ENCODE results near the gene UST.
"Not testable (repeated sequence)": the region's sequence is repeated elsewhere in the genome, so short reads cannot be mapped to it uniquely, and the experiment has no call there.

The UST gene

GRCh38 chr6:148768646-148769270 is 21.9 kb downstream of the UST start:
- no peak for DNase-seq

GRCh38 chr6:148769304-148769968 is 22.6 kb downstream of the UST start:
- no peak for DNase-seq

GRCh38 chr6:148770408-148771211 is 23.8 kb downstream of the UST start:
- no peak for DNase-seq

DNA sequence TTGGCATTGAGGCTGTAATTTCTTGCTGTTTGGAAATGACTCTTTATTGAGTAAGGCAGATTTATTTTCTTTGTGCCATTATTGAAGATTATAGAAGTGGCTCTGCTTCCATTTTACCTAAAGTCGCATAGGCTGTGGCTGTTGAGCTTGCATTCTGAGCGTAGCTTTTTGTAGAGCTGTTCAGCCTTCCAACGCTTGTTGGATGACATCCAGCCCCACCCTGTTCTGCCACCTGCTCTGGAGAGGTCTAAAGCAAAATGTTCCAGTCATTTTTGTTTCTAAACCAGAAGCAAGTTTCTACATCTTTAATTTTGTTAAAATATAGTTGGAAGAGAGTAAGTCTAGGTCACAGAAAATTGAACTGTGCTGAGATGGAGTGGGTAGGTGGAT is 24.4 kb downstream of the UST start:
- DNase-seq = peak; percentile 19

- no peak for DNase-seq
These were observed 25.2 kb downstream of the UST start for GRCh38 chr6:148771896-148772554.

DNA sequence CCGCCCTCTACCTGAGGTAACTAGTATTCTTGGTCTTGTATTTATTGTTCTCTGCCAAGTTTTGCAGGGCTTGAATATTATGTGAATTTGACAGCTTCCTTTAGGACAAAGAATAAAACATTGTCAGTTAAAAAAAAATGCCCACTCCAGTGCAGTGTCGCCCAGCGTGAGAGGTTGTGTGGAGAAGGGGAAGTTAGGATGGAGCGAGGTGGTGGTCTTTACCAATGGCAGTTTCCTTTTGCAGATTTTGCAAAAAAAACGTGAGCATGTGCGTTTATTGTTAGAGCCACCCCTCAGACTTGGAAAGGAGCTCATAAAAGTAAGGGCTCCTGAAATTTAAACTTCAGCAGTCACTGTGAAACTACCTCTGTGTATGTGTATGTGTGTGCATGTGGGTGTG is 28.3 kb downstream of the UST start:
- no peak for DNase-seq

DNA sequence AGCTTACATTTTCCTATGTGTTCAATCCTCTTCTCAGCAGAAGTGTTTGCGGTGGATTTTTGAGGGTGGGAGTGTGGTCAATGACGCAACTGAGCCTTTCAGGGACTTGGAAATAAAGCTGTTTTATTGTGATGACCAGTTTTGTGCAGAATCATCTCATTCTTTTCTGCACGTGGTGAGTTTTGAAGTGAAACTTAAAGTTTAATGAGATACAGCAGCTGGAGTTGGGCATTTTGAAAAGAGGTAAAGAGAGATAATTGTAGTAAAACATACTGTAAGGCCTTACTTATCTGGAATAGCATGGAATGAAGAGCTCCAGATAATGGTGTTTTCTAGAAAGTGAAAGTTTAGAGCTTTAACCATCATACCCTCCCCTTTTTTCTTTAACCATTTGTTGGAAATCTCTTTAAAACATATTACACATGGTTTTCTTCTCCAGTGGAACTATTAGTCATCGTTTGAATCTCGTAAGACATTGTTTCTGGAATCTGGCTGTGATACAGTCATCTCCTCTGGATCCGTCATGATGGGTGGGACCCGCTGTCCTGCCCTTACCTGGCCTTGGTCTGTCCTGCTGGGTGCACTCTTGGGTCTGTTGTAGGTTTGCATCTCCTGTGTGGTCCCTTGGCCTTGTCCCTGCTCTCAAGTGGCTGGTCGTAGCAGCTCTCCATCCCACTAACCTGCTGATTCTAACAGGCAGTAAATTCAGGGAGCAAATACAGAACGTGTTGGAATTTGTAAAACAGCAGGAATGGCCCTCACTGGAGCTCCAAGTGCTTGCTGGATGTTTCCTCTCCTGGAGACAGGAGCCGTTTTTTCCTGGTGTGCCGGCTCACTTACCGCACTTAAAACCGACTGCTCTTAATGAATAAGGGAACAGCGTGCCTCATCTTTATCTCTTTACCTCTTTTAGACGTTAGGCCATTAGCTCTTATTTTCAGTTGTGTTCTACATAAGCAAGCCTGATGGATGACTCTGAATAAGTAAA is 29.8 kb downstream of the UST start:
- DNase-seq = peak; percentile 35

DNA sequence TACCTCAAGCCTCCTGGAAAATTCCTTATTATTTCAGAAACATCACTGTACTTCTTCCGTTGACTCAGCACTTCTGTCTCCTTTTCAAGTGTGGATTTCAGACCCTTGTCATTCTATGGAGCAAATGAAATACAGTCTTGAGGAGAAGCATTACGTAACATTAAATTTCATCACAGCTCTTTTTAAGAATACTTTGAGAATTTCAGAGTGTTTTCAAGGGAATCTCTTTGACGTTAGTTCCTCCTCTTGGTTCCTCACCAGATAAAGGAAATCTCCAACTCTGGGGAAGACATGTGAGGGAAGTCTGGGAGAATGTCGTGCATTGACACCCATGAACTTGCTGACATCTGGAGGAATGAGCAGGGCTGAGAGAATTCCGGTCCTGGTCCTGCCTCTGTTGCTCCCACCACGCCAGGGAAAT is 32.3 kb downstream of the UST start:
- no peak for DNase-seq

GRCh38 chr6:148780423-148780822 is 33.6 kb downstream of the UST start:
- DNase-seq = not testable (repeated sequence)

GRCh38 chr6:148780918-148781436 is 34.1 kb downstream of the UST start:
- no peak for DNase-seq

DNA sequence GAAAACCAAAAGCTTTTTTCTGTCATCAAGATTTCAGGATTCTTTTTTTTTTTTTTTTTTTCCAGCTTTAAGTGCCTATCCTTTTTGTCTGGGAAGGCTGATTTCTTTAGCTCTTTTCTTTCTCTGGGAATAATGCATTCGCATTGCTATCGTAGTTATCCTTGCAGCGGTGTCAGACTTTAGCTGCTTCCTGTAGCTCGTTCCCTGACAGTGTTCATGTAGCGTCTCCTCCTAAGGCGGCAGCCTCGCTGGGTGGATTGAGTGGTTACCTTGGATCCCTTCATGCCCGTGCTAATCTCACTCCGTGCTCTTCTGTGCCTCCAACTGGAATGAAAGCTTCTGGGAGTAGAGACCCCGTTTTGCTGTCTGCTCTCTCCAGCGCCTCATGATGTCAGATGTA is 43.1 kb downstream of the UST start:
- DNase-seq = no peak

DNA sequence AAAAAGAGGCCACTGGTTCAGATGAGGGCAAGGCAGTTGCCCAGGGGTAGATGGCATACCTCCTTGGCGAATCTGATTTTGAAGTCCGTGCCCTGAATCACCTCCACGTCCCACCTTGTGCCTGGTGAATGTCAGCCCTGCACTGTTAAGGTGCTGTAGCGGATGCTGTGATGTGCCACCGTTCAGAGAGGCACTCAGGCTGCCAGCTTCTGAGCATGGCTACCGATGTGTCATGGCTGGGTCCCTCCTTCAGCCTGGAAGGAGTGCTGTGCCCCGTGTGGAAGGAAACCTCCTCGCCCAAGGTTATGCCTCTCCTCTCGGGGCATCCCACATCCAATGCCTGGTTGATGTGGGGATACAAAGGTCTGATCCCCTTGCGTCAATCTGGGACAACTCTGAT is 43.6 kb downstream of the UST start:
- DNase-seq = no peak

GRCh38 chr6:148790817-148791216 is 44.0 kb downstream of the UST start:
- no peak for DNase-seq

DNA sequence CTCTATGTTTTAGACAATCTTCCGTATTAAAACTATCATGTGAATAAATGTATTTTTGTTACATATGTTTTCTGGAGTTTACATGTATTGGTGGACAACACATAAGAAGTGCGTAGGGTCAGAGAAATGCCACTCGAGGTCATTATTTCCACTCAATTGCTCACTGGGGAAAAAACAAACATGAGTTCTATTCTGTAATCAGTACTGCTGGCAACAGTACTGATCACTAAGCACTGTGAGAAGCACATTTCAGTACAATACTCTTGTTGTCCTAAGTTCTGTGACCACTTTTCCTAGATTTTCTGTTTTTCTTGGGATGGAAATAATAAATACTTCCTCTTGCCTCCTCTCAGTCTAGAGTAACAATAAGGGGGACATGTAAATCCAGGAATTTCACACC is 44.5 kb downstream of the UST start:
- peak; percentile 25 for DNase-seq

DNA sequence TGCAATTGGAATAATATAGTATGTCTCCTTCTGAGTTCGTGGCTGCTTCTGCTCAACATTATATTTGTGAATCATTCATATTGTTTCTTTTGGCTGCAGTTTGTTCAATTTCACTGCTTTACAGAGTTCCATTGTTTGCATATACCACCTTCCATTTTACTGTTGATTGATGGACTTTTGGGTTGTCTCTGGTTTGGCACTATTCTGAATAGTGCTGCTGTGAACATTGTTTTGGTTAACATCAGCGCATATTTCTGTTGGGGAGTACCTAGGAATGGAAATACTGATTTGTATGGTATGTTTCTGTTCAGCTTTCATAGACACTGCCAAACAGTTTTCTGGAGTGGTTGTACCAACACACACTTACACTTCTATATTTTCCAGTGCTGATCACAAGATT is 46.9 kb downstream of the UST start:
- no peak for DNase-seq

DNA sequence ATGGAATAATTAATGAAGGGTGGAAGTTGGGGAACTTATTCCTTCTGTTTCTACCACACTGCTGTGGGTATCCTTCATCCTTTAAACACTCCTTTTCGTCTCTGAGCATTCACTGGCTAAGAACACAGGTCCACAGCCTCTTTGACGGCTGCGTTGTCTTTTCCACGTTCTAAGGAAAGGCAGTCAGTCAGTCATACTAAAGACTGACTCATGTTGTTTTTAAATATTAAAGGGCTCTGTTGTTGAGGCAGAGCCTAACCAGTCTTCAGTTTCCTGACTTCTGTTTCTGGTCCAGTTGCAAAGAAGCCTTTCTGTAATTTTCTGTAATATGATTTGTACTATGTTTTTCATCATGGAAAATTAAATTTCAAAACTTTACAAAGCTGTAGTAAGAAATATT is 48.0 kb downstream of the UST start:
- no peak for DNase-seq

DNA sequence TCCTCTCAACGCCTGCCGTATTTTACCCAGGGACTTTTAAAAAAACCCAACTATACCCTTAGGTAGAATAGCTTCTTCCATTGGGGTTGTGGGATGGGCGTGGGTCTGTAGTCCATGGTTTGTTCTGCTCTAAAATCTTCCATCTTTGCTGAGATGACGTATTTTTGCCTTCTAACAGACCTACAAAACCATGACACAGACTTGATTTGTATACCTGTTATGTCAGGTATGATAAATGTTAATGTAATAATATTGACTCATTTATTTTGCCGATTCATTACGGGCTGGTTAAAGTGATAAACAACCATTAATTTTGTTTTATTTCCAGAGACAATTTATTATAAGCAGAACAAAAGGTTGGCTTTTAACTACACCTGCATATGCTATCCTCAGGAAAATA is 48.7 kb downstream of the UST start:
- no peak for DNase-seq

DNA sequence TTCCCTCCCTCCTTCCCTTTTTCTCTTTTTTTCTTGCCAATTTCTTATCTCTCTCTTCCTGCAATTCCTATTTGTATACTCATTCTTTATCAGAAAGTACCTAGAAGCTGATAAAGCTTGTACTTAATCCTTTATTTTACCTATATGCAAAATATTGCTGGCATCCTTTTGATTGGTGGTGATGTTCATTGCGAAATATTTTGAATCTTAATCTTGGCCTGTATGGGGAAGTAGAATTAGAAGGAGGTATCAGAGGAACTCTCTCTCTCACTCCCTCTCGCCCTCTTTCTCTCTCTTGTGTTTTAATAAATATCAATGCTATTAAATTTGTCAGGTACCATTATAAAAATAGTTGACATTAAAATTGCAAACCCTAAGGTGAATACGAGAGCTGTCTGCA is 52.8 kb downstream of the UST start:
- DNase-seq = no peak

- DNase-seq = no peak
These were observed 53.7 kb downstream of the UST start for GRCh38 chr6:148800536-148800935.

GRCh38 chr6:148803979-148804378 is 57.1 kb downstream of the UST start:
- DNase-seq = no peak

DNA sequence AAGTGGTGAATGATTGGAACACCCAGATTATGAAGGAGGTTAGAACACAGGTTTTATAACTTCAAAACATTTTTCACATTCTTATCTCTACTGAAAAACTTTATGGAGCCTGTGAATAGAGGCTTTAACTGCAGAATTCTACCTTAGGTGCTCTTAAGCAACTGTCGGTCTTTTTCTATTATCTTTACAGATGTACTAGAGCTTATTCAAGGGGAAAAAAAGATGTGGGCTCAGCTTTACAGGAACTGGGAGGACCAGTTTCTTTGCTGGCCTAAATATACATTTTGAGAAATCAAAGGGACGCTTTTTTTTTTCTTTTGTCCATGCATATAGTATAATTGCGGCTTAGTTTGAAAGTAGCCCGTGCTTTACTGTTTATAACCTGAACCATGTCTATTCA is 58.9 kb downstream of the UST start:
- no peak for DNase-seq

- no peak for DNase-seq
These were observed 61.0 kb downstream of the UST start for GRCh38 chr6:148807784-148808183.

All from NCI-H146 (cell line).